ENCODE results near the gene ARAP3. TPM values are rescaled to one million over a fixed set of nuclear protein-coding genes. Genes with fewer than 3 reads are reported as not detected.
"Not testable (repeated sequence)": the region's sequence is repeated elsewhere in the genome, so short reads cannot be mapped to it uniquely, and the experiment has no call there.

Gene ARAP3
- total RNA-seq, 2 experiments from 2014 or later = 4.2 to 4.6 TPM

DNA sequence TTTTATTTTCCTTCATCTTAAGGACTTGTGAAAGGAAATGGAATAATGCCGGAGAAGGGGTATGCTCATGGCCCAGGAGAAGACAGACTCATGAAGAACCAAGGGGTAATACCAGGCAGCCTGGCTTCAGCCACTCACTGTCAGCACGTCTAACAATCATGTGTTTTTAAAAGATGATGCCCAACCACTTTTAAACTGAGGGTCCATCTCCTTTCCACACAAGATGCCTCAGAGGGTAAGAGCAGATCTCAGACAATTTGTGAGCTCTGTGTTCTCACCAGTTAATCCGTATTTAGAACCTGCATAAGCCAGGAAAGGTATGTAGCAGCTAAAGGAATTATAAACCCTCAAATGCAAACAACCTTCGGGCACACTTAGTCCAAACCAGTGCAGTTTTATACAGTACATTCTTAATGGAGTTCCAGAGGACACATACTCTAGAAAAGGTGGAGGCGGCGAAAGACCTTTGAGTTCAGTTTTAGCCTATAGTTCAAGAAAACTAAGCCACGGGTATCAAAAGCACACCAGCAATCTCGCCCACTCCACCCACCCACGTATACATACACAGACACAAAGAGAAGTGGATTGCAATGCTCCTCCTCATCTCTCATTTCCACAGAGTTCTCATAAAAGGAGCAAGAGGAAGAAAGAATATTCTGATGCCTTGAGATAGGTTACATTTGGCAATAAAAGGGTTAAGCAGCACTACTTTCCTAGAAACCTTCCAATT, 65.9 kb downstream of the ARAP3 start:
- CTCF ChIA-PET = interaction anchor here (1.3 to 14.1 kb wide), 7 partner anchors 9 to 352 kb away, joined by 3 to 318 read pairs (median 6); partner anchors contain the start of genes HDAC3, RELL2 and RNF14
- peaks cover 62% of the 10 kb centered on the region for H3K4me1 Mint-ChIP-seq

DNA sequence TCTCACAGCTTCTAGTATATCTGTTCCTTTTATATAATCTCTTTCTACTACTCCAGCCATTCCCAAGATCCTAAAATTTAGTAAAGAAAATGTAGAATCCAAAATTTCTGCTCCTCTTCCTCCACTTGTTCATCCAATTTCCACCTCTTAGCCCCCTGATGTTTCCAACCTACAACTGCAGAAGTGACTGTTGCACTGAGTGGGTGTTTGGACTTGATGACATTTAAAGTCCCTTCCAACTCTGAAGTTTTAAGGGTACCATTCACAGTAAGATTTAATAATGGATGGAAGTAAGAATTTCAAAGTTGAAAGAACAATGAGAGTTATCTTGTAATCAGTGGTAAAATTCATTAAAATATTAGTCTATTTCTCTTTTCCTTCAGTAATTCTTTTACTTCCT, 68.7 kb downstream of the ARAP3 start:
- ChIA-PET POLR2A (interaction anchor here (1.4 kb wide), 1 partner anchor 21 kb away, joined by 5 read pairs; no protein-coding TSS in a partner anchor), CTCF (interaction anchor here (1.4 to 14.1 kb wide), 4 partner anchors 11 to 24 kb away, joined by 4 to 318 read pairs (median 7); partner anchors contain the start of genes HDAC3 and RELL2)
- no peak for DNase-seq
- Mint-ChIP-seq H3K9me3 (no peaks in the 10 kb centered on the region), H3K4me1 (peaks cover 78% of the 10 kb centered on the region), H3K27me3 (no peaks in the 10 kb centered on the region), H3K27ac (peak overlapping the region; percentile 59), H3K36me3 (ENCODE audit: low read depth) (peaks cover 71% of the 10 kb centered on the region), H3K4me3 (no peak overlapping the region)

More for the DNA sequence above, 65.9 kb downstream of the ARAP3 start:
- H3K27me3 Mint-ChIP-seq = no peaks in the 10 kb centered on the region
- H3K9me3 Mint-ChIP-seq = no peaks in the 10 kb centered on the region
- peak overlapping the region; percentile 17 for H3K27ac Mint-ChIP-seq
- POLR2A ChIA-PET = interaction anchor here (0.9 kb wide), 1 partner anchor 24 kb away, joined by 4 read pairs; no protein-coding TSS in a partner anchor
- peak overlapping the region; percentile 99 for H3K4me3 Mint-ChIP-seq
- DNase-seq = no peak
- peaks cover 59% of the 10 kb centered on the region for H3K36me3 Mint-ChIP-seq (ENCODE audit: low read depth)

DNA sequence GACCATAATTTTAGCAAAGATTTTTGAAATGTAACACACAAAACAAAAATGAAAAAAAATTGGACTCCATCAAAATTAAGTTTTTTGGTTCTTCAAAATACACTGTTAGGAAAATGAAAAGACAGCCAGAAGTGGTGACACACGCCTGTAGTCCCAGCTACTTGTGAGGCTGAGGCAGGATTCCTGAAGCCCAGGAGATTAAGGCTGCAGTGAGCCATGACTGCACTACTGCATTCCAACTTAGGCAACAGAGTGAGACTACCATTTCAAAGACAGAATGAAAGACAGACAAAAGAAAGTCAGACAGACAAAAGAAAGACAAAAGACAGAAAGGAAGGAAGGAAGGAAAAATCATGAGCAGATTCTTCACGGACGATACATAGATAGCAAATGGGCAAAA, 70.7 kb downstream of the ARAP3 start:
- peak overlapping the region; percentile 23 for H3K4me3 Mint-ChIP-seq

DNA sequence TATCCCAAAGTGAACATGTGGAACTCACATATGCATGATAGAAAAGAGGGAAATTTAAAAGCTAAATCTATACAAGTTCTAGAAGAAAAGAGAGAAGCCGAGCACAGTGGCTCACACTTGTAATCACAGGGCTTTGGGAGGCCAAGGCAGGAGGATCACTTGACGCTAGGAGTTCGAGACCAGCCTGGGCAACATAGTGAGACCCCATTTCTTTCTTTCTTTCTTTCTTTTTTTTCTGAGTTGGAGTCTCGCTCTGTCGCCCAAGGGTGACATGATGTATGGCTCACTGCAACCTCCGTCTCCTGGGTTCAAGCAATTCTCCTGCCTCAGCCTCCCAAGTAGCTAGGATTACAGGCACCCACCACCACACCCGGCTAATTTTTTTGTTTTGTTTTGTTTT, 72.1 kb downstream of the ARAP3 start:
- Mint-ChIP-seq H3K4me1 (peaks cover 92% of the 10 kb centered on the region), H3K36me3 (ENCODE audit: low read depth) (peaks cover 58% of the 10 kb centered on the region), H3K27ac (peak overlapping the region; percentile 95)
- DNase-seq, POLR2A ChIA-PET, H3K9me3 Mint-ChIP-seq, H3K27me3 Mint-ChIP-seq, H3K4me3 Mint-ChIP-seq: not testable (repeated sequence)
- CTCF ChIA-PET = interaction anchor here (1.1 to 3.2 kb wide), 2 partner anchors 10 to 18 kb away, joined by 4 to 29 read pairs; partner anchors contain the start of gene DIAPH1

More for the DNA sequence above, 70.7 kb downstream of the ARAP3 start:
- H3K4me1 Mint-ChIP-seq = peaks cover 89% of the 10 kb centered on the region
- no peaks in the 10 kb centered on the region for H3K27me3 Mint-ChIP-seq
- H3K36me3 Mint-ChIP-seq (ENCODE audit: low read depth) = peaks cover 66% of the 10 kb centered on the region
- H3K9me3 Mint-ChIP-seq = no peaks in the 10 kb centered on the region
- DNase-seq = no peak
- POLR2A ChIA-PET = no interaction called here
- H3K27ac Mint-ChIP-seq = peak overlapping the region; percentile 58
- CTCF ChIA-PET = interaction anchor here (1.5 kb wide), 1 partner anchor 19 kb away, joined by 4 read pairs; no protein-coding TSS in a partner anchor

DNA sequence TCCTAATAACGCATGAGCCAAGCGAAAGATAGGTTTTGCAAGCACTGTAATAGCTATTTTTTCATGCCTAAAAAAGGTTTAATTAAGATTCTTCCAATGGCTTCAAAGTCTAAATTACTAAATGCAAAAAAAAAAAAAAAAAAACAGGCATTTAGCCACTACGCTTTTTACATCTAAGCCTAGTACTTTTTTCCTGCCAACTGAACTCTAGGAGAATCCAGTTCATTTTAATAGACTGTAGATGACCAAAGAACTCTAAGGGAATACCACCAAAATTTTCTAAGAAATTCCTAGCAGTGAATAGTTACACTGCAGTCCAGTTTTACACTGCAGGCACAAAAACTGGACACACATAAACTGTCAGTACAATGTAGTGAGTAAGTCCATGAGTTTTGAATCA, 73.0 kb downstream of the ARAP3 start:
- POLR2A ChIA-PET = no interaction called here
- peaks cover 55% of the 10 kb centered on the region for H3K36me3 Mint-ChIP-seq (ENCODE audit: low read depth)
- CTCF ChIA-PET = interaction anchor here (0.7 to 3.2 kb wide), 6 partner anchors 10 to 45 kb away, joined by 3 to 29 read pairs (median 5); partner anchors contain the start of genes DIAPH1, HDAC3 and RELL2
- H3K4me3 Mint-ChIP-seq = no peak overlapping the region
- H3K27me3 Mint-ChIP-seq = no peaks in the 10 kb centered on the region
- DNase-seq = no peak
- H3K4me1 Mint-ChIP-seq = peaks cover 91% of the 10 kb centered on the region
- peak overlapping the region; percentile 95 for H3K27ac Mint-ChIP-seq
- no peaks in the 10 kb centered on the region for H3K9me3 Mint-ChIP-seq

DNA sequence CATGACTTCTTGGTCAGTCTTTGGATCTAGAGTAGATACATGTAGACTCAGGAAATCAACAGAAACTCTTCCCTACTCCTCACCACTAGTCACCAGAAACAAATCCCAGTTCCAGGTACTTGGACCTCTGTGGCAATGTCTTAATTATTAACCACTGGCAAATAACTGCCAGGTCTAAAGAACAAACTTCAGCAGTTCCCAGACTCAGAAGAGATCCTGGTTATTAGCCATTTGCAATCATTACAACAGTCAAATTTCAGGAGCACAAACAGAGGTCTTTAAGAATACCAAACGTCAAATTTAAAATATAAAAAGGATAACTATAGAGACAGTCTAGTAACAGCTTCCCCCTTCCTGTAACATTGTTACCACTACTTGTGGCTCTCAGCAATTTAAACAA, 73.5 kb downstream of the ARAP3 start:
- Mint-ChIP-seq H3K9me3 (no peaks in the 10 kb centered on the region), H3K27ac (peak overlapping the region; percentile 95), H3K4me1 (peaks cover 92% of the 10 kb centered on the region), H3K4me3 (no peak overlapping the region), H3K27me3 (no peaks in the 10 kb centered on the region), H3K36me3 (ENCODE audit: low read depth) (peaks cover 52% of the 10 kb centered on the region)
- POLR2A ChIA-PET = no interaction called here
- DNase-seq = no peak
- CTCF ChIA-PET = interaction anchor here (0.6 to 3.3 kb wide), 9 partner anchors 11 to 1194 kb away, joined by 3 to 30 read pairs (median 5); partner anchors contain the start of genes DIAPH1, HDAC3 and RELL2

DNA sequence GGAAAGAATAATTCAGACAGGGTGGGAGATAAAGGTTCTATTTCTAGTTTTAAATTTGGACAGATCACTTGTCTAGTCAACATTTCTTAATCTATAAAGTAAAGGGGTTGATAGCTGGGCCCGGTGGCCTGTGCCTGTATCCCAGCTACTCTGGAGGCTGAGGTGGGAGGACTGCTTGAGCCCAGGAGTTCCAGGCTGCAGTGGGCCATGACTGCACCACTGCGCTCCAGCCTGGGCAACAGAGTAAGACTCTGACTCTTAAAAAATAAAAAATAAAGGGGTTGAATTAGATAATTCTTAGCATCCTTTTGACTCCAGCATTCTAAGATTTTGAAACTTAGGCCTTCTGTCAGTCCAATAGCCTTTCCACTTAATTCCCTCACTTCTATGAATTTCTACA, 74.0 kb downstream of the ARAP3 start:
- H3K36me3 Mint-ChIP-seq (ENCODE audit: low read depth) = peaks cover 48% of the 10 kb centered on the region
- H3K27ac Mint-ChIP-seq = peak overlapping the region; percentile 95
- H3K27me3 Mint-ChIP-seq = no peaks in the 10 kb centered on the region
- peak overlapping the region; percentile 66 for H3K4me3 Mint-ChIP-seq
- no peaks in the 10 kb centered on the region for H3K9me3 Mint-ChIP-seq
- CTCF ChIA-PET = interaction anchor here (0.6 to 3.3 kb wide), 9 partner anchors 8 to 1193 kb away, joined by 3 to 30 read pairs (median 5); partner anchors contain the start of gene DIAPH1
- peaks cover 92% of the 10 kb centered on the region for H3K4me1 Mint-ChIP-seq
- POLR2A ChIA-PET = no interaction called here
- DNase-seq = no peak

DNA sequence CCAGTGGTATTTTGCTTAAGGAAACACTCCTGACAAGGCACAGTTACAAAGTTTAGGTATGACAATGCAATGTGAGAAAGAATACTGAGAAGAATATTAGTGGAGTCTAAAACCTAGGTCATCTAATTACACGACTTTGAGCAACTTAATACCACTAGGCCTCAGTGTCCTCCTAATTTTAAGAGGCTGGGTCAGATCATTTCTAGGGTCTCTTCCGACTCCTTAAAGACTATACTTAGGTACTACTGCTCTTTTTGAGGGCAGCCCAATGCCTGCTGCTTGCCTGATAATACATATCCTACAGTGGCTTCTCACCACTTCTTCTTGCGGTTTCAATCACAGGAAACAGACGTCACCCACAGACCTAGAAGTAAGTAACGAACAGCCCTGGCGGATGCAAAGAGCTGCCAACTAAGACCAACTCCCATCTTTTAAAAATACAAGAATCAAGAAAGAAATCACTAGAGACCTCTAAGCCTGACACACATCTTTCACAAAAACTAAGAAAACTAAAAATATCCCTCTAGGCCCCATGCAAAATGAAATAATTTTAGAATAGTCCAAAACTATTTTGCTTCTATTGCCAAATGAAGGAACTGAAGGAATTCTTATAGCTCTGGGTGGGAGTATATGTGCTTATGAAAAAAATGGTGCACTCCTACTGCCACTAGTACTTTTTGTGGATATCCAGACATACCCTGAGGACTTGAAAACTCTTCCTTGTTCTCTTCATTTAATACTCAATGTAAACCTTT, 76.3 kb downstream of the ARAP3 start:
- POLR2A ChIA-PET = interaction anchor here (0.6 kb wide), 1 partner anchor 490 kb away, joined by 4 read pairs; no protein-coding TSS in a partner anchor

DNA sequence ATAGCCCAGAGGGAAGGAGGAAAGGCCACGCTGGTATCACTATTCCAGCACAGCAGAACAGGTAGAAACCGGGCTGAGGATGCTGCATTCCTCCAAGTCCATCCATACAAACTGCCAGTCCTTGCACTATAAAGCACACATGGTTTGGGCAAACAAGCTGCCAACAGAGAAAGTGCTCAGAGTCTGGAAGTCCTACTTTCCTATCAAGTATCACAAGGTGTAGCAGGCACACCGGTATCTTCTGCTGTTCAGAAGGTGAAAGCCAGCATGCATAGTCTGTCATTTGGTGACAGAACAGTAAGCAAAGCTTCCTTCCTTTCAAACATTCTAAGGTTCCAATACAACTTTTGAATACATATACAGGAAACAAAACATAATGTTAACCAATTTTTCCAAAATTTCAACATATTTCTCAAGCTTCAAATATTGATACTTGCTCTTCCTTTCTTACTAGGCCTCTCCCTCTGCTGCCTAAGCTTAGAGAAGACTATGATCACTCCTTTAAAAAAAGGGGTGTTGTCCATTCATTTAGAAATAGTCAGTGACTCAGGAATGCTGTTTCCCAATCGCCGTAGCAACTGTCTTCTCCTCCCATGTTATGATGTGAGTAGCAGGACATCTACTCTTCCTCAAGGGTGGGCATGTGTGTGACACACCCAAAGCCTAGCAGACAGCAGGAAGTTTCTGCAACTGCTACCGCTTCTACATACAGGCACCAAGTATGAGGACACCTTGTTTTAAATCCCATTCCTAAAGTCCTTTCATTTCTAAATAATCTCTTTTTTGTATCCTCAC, 77.9 kb downstream of the ARAP3 start:
- H3K36me3 Mint-ChIP-seq (ENCODE audit: low read depth) = peaks cover 32% of the 10 kb centered on the region
- H3K4me3 Mint-ChIP-seq = peak overlapping the region; percentile 67
- DNase-seq = peak; percentile 20
- peak overlapping the region; percentile 95 for H3K27ac Mint-ChIP-seq
- H3K27me3 Mint-ChIP-seq = no peaks in the 10 kb centered on the region
- ChIA-PET POLR2A (no interaction called here), CTCF (interaction anchor here (1.4 to 5.3 kb wide), 5 partner anchors 12 to 46 kb away, joined by 3 to 28 read pairs (median 11); partner anchors contain the start of genes DIAPH1, HDAC3 and RELL2)
- H3K4me1 Mint-ChIP-seq = peaks cover 90% of the 10 kb centered on the region
- no peaks in the 10 kb centered on the region for H3K9me3 Mint-ChIP-seq

More for the DNA sequence above, 76.3 kb downstream of the ARAP3 start:
- Mint-ChIP-seq H3K4me3 (peak overlapping the region; percentile 66), H3K27ac (peak overlapping the region; percentile 95), H3K4me1 (peaks cover 88% of the 10 kb centered on the region), H3K9me3 (no peaks in the 10 kb centered on the region), H3K27me3 (no peaks in the 10 kb centered on the region), H3K36me3 (ENCODE audit: low read depth) (peaks cover 40% of the 10 kb centered on the region)
- DNase-seq = peak; percentile 90
- CTCF ChIA-PET = interaction anchor here (0.6 to 3.3 kb wide), 8 partner anchors 9 to 364 kb away, joined by 3 to 30 read pairs (median 4); partner anchors contain the start of gene DIAPH1

All from activated CD4-positive, alpha-beta T cell treated with anti-CD3 and anti-CD28 coated beads, Interleukin-2, amount 10 ng/mL, durations not matched to agents 7 days and 5 days (primary cell).